ENCODE results near the gene PPIE.
"Not testable (repeated sequence)": the region's sequence is repeated elsewhere in the genome, so short reads cannot be mapped to it uniquely, and the experiment has no call there.

- not testable (repeated sequence) for TF ChIP-seq CTCF (IDR thresholded peaks at IDR 0.05; ENCODE audit: poor library complexity); EZH2phosphoT487 (IDR thresholded peaks at IDR 0.05; ENCODE audit: low read depth, severe bottlenecking, unreplicated experiment); EZH2 (IDR thresholded peaks at IDR 0.05; ENCODE audit: borderline replicate concordance)
Observed at GRCh38 chr1:39773369-39773979, 34.8 kb downstream of the PPIE start.
